ENCODE data around the gene SLC34A1.

Gene SLC34A1

GRCh38 chr5:177438468-177438867, 54.2 kb downstream of the SLC34A1 start:
- TF ChIP-seq, protein P1, sequence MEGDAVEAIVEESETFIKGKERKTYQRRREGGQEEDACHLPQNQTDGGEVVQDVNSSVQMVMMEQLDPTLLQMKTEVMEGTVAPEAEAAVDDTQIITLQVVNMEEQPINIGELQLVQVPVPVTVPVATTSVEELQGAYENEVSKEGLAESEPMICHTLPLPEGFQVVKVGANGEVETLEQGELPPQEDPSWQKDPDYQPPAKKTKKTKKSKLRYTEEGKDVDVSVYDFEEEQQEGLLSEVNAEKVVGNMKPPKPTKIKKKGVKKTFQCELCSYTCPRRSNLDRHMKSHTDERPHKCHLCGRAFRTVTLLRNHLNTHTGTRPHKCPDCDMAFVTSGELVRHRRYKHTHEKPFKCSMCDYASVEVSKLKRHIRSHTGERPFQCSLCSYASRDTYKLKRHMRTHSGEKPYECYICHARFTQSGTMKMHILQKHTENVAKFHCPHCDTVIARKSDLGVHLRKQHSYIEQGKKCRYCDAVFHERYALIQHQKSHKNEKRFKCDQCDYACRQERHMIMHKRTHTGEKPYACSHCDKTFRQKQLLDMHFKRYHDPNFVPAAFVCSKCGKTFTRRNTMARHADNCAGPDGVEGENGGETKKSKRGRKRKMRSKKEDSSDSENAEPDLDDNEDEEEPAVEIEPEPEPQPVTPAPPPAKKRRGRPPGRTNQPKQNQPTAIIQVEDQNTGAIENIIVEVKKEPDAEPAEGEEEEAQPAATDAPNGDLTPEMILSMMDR (IDR thresholded peaks at IDR 0.05; ENCODE audit: extremely low read depth, missing control alignments) = no peak
- no peak for DNase-seq (ENCODE audit: low spot score)

DNA sequence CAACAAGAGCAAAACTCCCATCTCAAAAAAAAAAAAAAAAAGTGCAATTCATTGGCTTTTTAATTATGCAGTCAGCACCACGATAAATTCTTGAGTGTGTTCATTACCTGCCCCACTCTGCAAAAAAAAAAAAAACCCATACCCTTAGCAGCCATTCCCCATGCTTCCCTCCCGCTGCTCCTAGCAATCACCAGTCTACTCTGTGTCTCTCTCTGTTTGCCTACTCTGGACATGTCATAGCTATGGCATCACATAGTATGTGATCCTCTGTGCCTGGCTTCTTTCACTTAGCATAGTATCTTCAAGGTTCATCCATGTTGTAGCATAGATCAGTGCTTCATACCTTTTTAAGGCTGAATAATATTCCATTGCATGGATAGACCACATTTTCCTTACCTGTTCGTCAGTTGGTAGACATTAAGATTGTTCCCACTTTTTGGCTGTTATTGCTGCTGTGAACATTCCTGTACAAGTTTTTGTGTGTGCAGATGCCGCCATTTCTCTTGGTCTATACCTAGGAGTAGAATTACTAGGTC, 55.4 kb downstream of the SLC34A1 start:
- TF ChIP-seq, protein P1 (IDR thresholded peaks at IDR 0.05; ENCODE audit: extremely low read depth, missing control alignments) = no peak
- DNase-seq (ENCODE audit: low spot score) = no peak

- TF ChIP-seq, protein P1 (IDR thresholded peaks at IDR 0.05; ENCODE audit: extremely low read depth, missing control alignments) = no peak
- DNase-seq (ENCODE audit: low spot score) = no peak
Measured at GRCh38 chr5:177440211-177440989, 56.2 kb downstream of the SLC34A1 start.

DNA sequence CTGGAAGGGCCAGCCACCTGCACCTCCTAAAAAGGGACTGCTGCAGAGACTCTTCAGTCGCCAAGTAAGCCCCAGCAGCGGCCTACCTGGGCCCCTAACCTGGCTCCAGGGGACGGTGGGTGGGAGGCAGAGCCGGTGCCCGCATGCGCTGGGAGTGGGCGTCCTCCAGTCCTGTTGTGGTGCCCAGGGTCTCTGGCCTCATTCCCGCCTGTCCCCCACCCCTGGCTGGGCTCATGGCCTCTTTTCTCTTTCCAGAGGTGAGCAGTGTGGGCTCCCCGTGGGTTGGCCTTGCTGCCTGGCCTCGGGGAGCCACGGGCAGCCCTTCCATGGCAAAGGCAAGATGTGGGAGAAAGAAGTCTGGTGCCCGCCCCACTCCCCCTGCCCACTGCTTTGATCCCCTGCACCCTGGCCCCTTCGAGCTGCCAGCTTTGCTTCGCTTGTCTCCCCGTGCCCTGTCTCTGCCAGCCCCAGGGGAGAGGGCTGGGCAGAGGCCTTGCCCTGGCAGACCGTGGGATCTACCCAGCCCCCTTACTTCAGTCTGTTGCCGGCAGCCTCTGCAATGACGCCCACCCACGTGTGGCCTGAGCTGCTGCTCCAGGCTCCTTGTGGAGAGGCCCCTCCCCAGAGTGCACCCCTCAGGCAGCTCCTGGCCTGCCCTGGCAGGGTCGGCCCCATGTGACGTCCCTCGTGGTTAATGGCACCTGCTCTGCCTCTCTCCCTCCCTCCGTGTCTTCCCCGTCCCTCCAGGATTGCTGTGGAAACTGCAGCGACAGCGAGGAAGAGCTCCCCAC, 57.0 kb downstream of the SLC34A1 start:
- TF ChIP-seq, protein P1 (IDR thresholded peaks at IDR 0.05; ENCODE audit: extremely low read depth, missing control alignments) = no peak
- DNase-seq (ENCODE audit: low spot score) = no peak

- TF ChIP-seq, protein P1 (IDR thresholded peaks at IDR 0.05; ENCODE audit: extremely low read depth, missing control alignments) = no peak
- no peak for DNase-seq (ENCODE audit: low spot score)
Measured at GRCh38 chr5:177442066-177442826, 58.0 kb downstream of the SLC34A1 start.

DNA sequence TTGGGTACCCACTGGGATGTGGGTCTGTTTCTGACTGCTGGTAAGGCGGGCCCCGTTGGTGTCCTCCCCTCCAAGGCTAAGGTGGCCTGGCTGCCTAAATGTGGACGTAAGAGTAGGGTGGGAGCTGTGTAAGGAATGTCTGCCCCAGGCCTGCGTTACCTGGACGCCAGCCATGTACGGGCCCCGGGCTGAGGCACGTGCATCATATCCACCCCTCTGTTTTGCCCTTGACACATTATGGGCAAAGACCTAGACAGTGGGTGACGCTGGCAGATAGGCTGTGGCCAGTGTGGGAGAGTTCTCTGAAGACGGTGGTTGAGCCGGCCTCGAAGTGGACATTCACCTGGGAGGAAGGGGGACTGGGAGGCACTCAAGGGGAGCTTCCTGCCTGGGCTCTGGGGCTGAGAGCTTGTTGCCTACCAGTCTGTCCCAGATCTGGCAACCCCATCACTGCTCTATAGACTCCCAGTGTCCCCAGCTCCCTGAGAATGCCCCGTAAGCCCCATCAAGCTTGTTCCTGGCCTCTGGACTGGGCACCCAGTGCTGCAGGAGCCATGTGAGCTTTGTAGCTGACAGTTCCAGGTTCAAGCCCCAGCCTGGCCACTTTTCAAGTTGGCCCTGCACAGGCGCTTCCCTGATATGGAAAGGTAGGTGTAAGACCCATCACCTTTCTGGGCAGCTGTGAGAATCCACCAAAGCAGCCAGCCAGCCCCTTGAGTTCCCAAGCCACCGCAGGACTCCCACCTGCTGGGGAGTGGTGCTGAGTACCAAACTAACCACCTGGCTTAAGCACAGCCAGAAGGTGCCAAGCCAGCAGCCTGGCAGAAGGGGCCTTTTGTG, 59.1 kb downstream of the SLC34A1 start:
- DNase-seq (ENCODE audit: low spot score) = no peak
- TF ChIP-seq, protein P1 (IDR thresholded peaks at IDR 0.05; ENCODE audit: extremely low read depth, missing control alignments) = no peak
